HG02642 (cell line): ENCODE results near the gene TCERG1L.
"Not testable (repeated sequence)": the region's sequence is repeated elsewhere in the genome, so short reads cannot be mapped to it uniquely, and the experiment has no call there.

Experiments
- ATAC-seq: cut with Tn5 transposase; IDR thresholded peaks from one replicate; pipeline ENCODE4 v1.9.1; 2021; ENCODE audit warnings: mild to moderate bottlenecking; ENCODE audit not compliant: unreplicated experiment, poor library complexity

Gene TCERG1L

GRCh38 chr10:131115801-131116200, 195.7 kb downstream of the TCERG1L start:
- ATAC-seq: no peak

- ATAC-seq: no peak
These were observed 196.2 kb downstream of the TCERG1L start for GRCh38 chr10:131115321-131115720.

GRCh38 chr10:131114846-131115245, 196.7 kb downstream of the TCERG1L start:
- no peak for ATAC-seq

GRCh38 chr10:131113709-131114291, 197.7 kb downstream of the TCERG1L start:
- no peak for ATAC-seq

- no peak for ATAC-seq
These were observed 198.4 kb downstream of the TCERG1L start for GRCh38 chr10:131113165-131113564.

GRCh38 chr10:131112691-131113090, 198.8 kb downstream of the TCERG1L start:
- ATAC-seq: no peak

- no peak for ATAC-seq
These were observed 199.9 kb downstream of the TCERG1L start for GRCh38 chr10:131111471-131112080.

GRCh38 chr10:131111007-131111406, 200.5 kb downstream of the TCERG1L start:
- no peak for ATAC-seq

GRCh38 chr10:131110241-131110783, 201.2 kb downstream of the TCERG1L start:
- ATAC-seq: no peak

GRCh38 chr10:131109726-131110125, 201.8 kb downstream of the TCERG1L start:
- no peak for ATAC-seq

- no peak for ATAC-seq
These were observed 202.2 kb downstream of the TCERG1L start for GRCh38 chr10:131109291-131109690.

- ATAC-seq: no peak
These were observed 203.6 kb downstream of the TCERG1L start for GRCh38 chr10:131107970-131108369.

- no peak for ATAC-seq
These were observed 208.8 kb downstream of the TCERG1L start for GRCh38 chr10:131102676-131103075.

GRCh38 chr10:131102147-131102546, 209.4 kb downstream of the TCERG1L start:
- no peak for ATAC-seq

- ATAC-seq: not testable (repeated sequence)
These were observed 210.8 kb downstream of the TCERG1L start for GRCh38 chr10:131100418-131101410.

- ATAC-seq: no peak
These were observed 212.3 kb downstream of the TCERG1L start for GRCh38 chr10:131099028-131099726.

GRCh38 chr10:131098416-131098952, 213.0 kb downstream of the TCERG1L start:
- ATAC-seq: no peak

GRCh38 chr10:131096031-131096430, 215.5 kb downstream of the TCERG1L start:
- ATAC-seq: no peak

- no peak for ATAC-seq
These were observed 216.3 kb downstream of the TCERG1L start for GRCh38 chr10:131095313-131095580.
